PC-3 (cell line): Measurements from ENCODE around the gene PRR12.

Experiments used
- CTCF ChIP-seq: fragments of 300-600 bp; sonication (generic); conservative IDR thresholded peaks from 2 replicates; pipeline ENCODE4 v1.5.1; 2017; ENCODE audit warnings: antibody characterized with exemption, low read depth, mild to moderate bottlenecking, low read length
- EZH2 ChIP-seq: fragments of 300-600 bp; sonication (generic); IDR thresholded peaks from one replicate; pipeline ENCODE4 v1.6.1; 2017; ENCODE audit warnings: antibody characterized with exemption, mild to moderate bottlenecking, low read length; ENCODE audit not compliant: unreplicated experiment
- EZH2phosphoT487 ChIP-seq: fragments of 300-600 bp; sonication (generic); IDR thresholded peaks from 2 replicates; pipeline ENCODE4 v1.6.1; 2018; ENCODE audit warnings: mild to moderate bottlenecking, antibody characterized with exemption, low read length, borderline replicate concordance

- TF ChIP-seq CTCF (peak; percentile 51), EZH2phosphoT487 (no peak), EZH2 (no peak)
Observed at GRCh38 chr19:49570997-49571676, 19.8 kb upstream of the PRR12 start.
